ENCODE data around the gene AFF1. TPM values are rescaled to one million over a fixed set of nuclear protein-coding genes. Genes with fewer than 3 reads are reported as not detected.

The AFF1 gene
- polyA plus RNA-seq, 3 donors: 40.1 to 57.9 (median 51.0) TPM

GRCh38 chr4:86919561-86920223 lies 15.1 kb upstream of the AFF1 start:
- no peak for DNase-seq

- DNase-seq: no peak
These were observed 13.1 kb upstream of the AFF1 start for GRCh38 chr4:86921608-86922252.

GRCh38 chr4:86924811-86925210 lies 10.0 kb upstream of the AFF1 start:
- no peak for DNase-seq

- no peak for DNase-seq
These were observed 8.2 kb upstream of the AFF1 start for GRCh38 chr4:86926435-86927086.

GRCh38 chr4:86927843-86928395 lies 6.9 kb upstream of the AFF1 start:
- DNase-seq: no peak

- DNase-seq: no peak
These were observed 6.2 kb upstream of the AFF1 start for GRCh38 chr4:86928400-86929255.

- DNase-seq: no peak
These were observed 552 bp upstream of the AFF1 start for GRCh38 chr4:86934147-86934770.

GRCh38 chr4:86935566-86935852 lies 698 bp downstream of the AFF1 start:
- DNase-seq: no peak

- DNase-seq: no peak
These were observed 1.3 kb downstream of the AFF1 start for GRCh38 chr4:86935853-86936733.

- DNase-seq: no peak
These were observed 4.1 kb downstream of the AFF1 start for GRCh38 chr4:86938771-86939520.

GRCh38 chr4:86939729-86940575 lies 5.1 kb downstream of the AFF1 start:
- DNase-seq: no peak

- no peak for DNase-seq
These were observed 6.2 kb downstream of the AFF1 start for GRCh38 chr4:86940920-86941460.

- DNase-seq: no peak
These were observed 7.4 kb downstream of the AFF1 start for GRCh38 chr4:86942185-86942666.

- DNase-seq: no peak
These were observed 10.4 kb downstream of the AFF1 start for GRCh38 chr4:86944964-86945781.

- no peak for DNase-seq
These were observed 12.2 kb downstream of the AFF1 start for GRCh38 chr4:86946868-86947500.

- DNase-seq: no peak
These were observed 12.8 kb downstream of the AFF1 start for GRCh38 chr4:86947501-86948120.

- no peak for DNase-seq
These were observed 13.5 kb downstream of the AFF1 start for GRCh38 chr4:86948276-86948675.
